ENCODE measurements around the gene ACOX2. TPM values are rescaled to one million over a fixed set of nuclear protein-coding genes. Genes with fewer than 3 reads are reported as not detected.

Gene ACOX2
- total RNA-seq, 1 experiment from 2014 or later, result 12.8 TPM

- H3K4me3 ChIP-seq (replicated peaks in 1 of 2; ENCODE audit: low read depth in 1 of 2, low read length in 2 of 2), result no peak overlapping the region
- no peak for ATAC-seq
- ChIA-PET CTCF (interaction anchor here (1.7 kb wide), 1 partner anchor 64 kb away, joined by 11 read pairs; no protein-coding TSS in a partner anchor), RAD21 (ENCODE audit: low non-redundant PET in 1 of 2, low total read pairs in 2 of 2, uncharacterized antibody in 2 of 2, unreplicated experiment in 2 of 2) (interaction anchor here in 1 of 2 experiments (0.6 kb wide), 1 partner anchor 15 kb away, joined by 3 read pairs; no protein-coding TSS in a partner anchor), POLR2A (no interaction called here)
- no TSS peak for BruUV-seq (replicated peaks)
- no peak overlapping the region for H3K27ac ChIP-seq (ENCODE audit: low read depth, low read length)
- H3K9me3 ChIP-seq (ENCODE audit: control insufficient read depth in 1 of 2, insufficient read depth in 1 of 2, low read depth in 1 of 2, low read length in 2 of 2), result no peaks in the 10 kb centered on the region
- H3K79me2 ChIP-seq (ENCODE audit: insufficient read depth, low read length), result no peaks in the 10 kb centered on the region
- H3K4me2 ChIP-seq (ENCODE audit: low read length), result no peak overlapping the region
- no peaks in the 10 kb centered on the region for H3K27me3 ChIP-seq (ENCODE audit: insufficient read depth, low read length)
- H4K20me1 ChIP-seq (ENCODE audit: insufficient read depth), result no peaks in the 10 kb centered on the region
- no peak overlapping the region for H2AFZ ChIP-seq (ENCODE audit: low read depth, low read length, poor library complexity, severe bottlenecking)
- TF ChIP-seq POLR2AphosphoS5 (IDR thresholded peaks at IDR 0.05; ENCODE audit: low read depth, low read length) (no peak), SIN3A (IDR thresholded peaks at IDR 0.05; ENCODE audit: low read depth) (no peak), ELF1 (IDR thresholded peaks at IDR 0.05; ENCODE audit: borderline replicate concordance, low read depth) (no peak), EZH2phosphoT487 (IDR thresholded peaks at IDR 0.05; ENCODE audit: borderline replicate concordance) (no peak), ATF3 (IDR thresholded peaks at IDR 0.05) (no peak), YY1 (IDR thresholded peaks at IDR 0.05; ENCODE audit: extremely low read depth, insufficient replicate concordance, low read depth, low read length) (no peak), ZNF274 (IDR thresholded peaks at IDR 0.05; ENCODE audit: low read depth, low read length) (no peak), SRF (IDR thresholded peaks at IDR 0.05; ENCODE audit: low read depth) (no peak), RAD21 (IDR thresholded peaks at IDR 0.05; ENCODE audit: low read depth) (no peak), ZFX (IDR thresholded peaks at IDR 0.05) (no peak), POLR2A (IDR thresholded peaks at IDR 0.05; ENCODE audit: borderline replicate concordance, extremely low read depth, insufficient read depth, insufficient read length) (no peak), CEBPB (IDR thresholded peaks at IDR 0.05; ENCODE audit: low read depth) (no peak)
- TF ChIP-seq, protein P1, sequence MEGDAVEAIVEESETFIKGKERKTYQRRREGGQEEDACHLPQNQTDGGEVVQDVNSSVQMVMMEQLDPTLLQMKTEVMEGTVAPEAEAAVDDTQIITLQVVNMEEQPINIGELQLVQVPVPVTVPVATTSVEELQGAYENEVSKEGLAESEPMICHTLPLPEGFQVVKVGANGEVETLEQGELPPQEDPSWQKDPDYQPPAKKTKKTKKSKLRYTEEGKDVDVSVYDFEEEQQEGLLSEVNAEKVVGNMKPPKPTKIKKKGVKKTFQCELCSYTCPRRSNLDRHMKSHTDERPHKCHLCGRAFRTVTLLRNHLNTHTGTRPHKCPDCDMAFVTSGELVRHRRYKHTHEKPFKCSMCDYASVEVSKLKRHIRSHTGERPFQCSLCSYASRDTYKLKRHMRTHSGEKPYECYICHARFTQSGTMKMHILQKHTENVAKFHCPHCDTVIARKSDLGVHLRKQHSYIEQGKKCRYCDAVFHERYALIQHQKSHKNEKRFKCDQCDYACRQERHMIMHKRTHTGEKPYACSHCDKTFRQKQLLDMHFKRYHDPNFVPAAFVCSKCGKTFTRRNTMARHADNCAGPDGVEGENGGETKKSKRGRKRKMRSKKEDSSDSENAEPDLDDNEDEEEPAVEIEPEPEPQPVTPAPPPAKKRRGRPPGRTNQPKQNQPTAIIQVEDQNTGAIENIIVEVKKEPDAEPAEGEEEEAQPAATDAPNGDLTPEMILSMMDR (IDR thresholded peaks at IDR 0.05 in 2 of 3, conservative IDR thresholded peaks at IDR 0.05 in 1 of 3; ENCODE audit: borderline replicate concordance in 1 of 3, insufficient read depth in 1 of 3, low read depth in 2 of 3, low read length in 2 of 3), result no peak
- TF ChIP-seq, protein P2, sequence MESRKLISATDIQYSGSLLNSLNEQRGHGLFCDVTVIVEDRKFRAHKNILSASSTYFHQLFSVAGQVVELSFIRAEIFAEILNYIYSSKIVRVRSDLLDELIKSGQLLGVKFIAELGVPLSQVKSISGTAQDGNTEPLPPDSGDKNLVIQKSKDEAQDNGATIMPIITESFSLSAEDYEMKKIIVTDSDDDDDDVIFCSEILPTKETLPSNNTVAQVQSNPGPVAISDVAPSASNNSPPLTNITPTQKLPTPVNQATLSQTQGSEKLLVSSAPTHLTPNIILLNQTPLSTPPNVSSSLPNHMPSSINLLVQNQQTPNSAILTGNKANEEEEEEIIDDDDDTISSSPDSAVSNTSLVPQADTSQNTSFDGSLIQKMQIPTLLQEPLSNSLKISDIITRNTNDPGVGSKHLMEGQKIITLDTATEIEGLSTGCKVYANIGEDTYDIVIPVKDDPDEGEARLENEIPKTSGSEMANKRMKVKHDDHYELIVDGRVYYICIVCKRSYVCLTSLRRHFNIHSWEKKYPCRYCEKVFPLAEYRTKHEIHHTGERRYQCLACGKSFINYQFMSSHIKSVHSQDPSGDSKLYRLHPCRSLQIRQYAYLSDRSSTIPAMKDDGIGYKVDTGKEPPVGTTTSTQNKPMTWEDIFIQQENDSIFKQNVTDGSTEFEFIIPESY (IDR thresholded peaks at IDR 0.05; ENCODE audit: extremely low read depth, insufficient replicate concordance, low read length), result no peak
- H3K4me1 ChIP-seq (ENCODE audit: control insufficient read depth in 1 of 2, insufficient read depth in 2 of 2, low read length in 2 of 2), result peaks cover 0 to 22% of the 10 kb centered on the region in 2 experiments; a peak in 3 of 4 replicates
- DNase-seq (ENCODE audit: low read depth, low spot score), result no peak
- intact Hi-C loops (cut with micrococcal nuclease), result no loop called here
- no peak overlapping the region for H3K9ac ChIP-seq (ENCODE audit: low read length)
- H3K36me3 ChIP-seq (ENCODE audit: control insufficient read depth in 1 of 2, insufficient read depth in 2 of 2, low read length in 2 of 2), result no peaks in the 10 kb centered on the region
- H3K9me2 ChIP-seq (ENCODE audit: insufficient read depth), result no peaks in the 10 kb centered on the region
These were observed 29.6 kb upstream of the ACOX2 start for GRCh38 chr3:58566398-58567250.
